HG03457 (cell line): ENCODE measurements around the gene FNDC7.
"Not testable (repeated sequence)": the region's sequence is repeated elsewhere in the genome, so short reads cannot be mapped to it uniquely, and the experiment has no call there.

Experiments
- ATAC-seq: cut with Tn5 transposase; IDR thresholded peaks from one replicate; pipeline ENCODE4 v1.9.1; 2021; ENCODE audit warnings: moderate number of reproducible peaks; ENCODE audit not compliant: unreplicated experiment

The FNDC7 gene

DNA sequence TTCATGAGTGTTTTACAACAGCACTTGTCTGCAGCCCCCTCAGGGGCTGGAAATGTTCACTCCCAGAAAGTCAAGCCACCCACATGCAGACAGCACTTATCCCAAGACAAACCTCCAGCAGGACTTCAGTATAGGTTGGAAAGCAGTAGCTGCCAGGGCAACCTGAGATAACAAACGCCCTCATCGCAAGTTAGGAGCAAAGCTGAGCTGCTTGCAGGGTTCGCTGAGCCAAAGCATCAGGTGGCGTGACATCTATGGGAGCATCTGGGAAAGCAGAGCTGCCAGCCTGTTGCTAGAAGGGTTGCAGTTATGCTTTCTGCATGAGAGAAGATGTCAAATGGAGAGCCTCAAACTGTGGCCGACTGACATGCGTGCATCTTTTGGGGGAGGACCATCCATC is 29.5 kb downstream of the FNDC7 start:
- no peak for ATAC-seq

DNA sequence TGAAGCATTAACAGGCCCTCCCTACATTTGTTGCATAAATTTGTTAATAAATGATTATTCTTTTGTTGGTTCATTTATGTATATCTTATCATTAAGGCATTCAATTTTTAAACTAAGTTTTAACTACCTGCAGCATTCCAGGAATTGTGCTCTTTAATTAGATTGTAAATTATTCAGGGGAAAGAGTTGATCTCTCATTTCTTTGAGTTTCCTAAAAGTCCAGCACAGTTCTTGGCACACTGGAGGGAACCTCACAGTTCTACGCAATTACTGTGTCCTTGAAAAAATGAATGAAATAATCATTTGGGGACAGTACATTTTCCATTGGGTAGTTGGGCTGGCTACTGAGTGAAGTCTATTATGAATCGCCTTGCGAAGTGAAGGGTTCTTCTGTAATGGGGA is 33.3 kb downstream of the FNDC7 start:
- ATAC-seq: no peak

DNA sequence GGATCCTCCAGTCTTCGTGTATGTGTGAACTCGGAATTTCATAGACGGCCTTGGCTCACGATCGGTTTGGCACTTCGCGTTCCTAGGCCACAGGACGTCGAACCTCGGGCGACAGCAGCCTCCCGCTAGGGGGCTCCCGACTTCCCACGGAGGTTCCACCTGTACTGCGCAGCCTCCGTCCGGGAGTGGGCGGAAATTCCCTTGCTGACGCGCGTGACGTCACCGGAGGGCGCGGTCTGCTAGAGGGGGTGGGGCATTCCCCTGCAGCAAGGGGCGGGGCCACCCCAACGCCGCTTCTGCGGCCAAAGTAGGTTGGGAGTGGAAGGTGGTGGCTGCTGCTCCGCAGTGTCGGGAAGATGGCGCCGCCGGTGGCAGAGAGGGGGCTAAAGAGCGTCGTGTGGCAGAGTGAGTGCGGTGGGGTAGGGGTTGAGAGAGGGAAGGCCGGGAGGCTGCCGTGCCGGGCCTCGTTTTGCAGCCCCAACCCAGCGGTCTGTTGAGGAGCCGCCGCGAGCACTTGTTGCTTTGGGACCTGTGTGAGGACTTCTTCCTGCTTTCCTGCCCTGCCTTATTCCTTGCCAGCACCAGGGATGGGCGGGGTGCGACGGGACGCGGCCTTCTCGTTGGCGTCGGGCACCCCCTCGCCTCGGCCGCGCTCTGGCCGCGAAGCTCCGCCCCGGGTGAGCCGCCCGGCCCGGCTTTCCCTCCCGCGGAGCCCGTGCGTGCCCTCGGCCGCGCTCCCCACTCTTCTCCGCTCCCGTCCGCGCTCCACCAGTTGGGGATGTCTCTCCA is 33.9 kb downstream of the FNDC7 start, which contains the start of gene STXBP3:
Gene STXBP3, plus strand, starts transcription at position 293 of the 789 bp plus-strand sequence. Its CDS starts 64 bp downstream, at position 357.
- ATAC-seq: peak; percentile 80

DNA sequence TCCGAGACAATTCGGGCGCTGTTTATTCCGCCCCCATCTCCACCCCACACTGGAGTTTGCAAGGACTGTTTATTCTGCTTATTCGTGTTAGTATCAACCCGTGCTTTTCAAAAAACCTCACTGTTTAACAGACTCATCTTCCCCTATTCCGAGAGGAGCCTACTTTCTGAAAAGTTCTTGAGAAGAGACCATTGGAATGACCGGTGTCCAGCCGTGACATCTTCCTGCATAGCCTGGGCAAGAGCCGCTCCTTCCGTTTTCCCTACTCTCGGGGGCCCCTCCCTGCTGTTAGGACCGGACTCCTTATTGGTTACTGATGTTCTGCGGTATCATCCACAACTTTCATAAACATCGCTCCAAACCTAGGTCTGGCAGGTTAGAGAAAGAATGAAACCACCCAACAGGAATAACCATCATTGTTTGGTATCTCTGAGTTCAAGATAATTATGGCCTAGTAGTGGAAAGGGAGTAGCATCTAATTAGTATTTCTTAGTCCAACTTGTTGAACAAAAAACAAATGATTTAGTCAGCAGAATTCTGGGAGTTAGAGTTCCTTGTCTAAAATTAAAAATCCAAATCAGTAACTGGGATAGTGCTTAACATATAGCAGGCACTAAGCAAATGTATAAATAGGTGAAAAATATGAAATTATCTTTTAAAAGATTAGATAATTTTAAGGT is 34.6 kb downstream of the FNDC7 start:
- peak; percentile 29 for ATAC-seq

DNA sequence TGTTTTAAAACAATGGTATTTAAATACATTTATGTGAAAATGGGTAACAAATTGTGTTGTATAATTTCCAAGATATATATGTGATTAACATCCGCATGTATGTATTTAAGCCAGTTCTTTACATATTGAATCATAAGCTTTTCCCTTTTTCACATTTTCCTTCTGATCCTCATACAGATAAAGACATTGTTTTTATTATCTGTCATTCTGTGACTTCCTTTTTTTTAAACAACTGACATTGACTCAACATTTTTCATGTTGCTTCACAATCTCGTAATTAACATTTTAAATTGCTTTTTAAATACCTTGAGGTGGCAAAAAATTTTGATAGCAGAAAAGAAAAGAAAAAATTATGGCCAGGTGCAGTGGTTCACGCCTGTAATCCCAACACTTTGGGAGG is 35.2 kb downstream of the FNDC7 start:
- no peak for ATAC-seq

DNA sequence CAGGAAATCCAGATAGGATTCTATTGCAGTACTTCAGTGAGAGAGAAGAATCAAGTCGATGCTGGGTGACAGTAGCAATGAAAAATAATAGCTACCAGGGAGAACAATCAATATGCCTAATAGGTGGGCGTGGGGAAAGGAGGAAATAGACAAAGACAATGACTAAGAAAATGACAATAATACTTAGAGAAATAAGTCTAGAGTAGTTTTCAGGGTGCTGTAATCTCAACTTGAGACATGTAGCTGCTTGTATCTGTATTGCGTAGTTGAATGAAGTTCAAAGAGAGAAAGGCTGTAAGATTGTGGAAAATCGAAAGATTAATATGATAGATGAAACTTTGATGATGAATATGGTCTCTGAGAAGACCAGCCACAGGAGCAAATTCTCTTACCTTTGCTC is 36.4 kb downstream of the FNDC7 start:
- ATAC-seq: no peak

DNA sequence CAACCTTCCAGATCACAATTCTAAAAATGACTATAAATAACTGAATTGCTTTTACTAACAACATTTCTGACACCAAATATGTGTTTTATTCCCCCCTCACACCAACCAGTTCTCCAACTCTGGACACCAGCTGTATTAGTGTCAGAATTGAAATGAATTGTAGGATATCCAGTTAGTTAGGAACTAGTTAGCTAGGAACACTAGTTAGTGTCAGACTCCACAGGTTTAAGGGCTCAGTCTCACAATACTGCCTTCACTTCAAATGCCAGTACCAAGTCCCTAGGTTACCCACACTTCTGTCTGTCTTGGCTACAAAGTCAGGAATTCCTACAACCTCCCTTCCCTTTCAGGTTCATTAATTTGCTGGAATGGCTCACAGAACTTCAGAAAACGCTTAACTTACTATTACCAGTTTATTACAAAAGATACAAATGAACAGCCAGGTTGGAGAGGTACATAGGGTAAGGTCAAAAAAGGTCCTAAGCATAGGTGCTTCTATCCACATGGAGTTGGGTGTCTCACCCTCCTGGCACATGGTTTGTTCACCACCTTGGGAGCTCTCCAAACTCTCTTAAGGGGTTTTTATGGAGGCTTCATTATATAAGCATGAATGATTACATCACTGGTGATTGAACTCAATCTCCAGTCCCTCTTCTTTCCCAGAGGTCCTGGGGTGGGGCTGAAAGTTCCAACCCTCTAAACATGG is 37.9 kb downstream of the FNDC7 start:
- no peak for ATAC-seq

DNA sequence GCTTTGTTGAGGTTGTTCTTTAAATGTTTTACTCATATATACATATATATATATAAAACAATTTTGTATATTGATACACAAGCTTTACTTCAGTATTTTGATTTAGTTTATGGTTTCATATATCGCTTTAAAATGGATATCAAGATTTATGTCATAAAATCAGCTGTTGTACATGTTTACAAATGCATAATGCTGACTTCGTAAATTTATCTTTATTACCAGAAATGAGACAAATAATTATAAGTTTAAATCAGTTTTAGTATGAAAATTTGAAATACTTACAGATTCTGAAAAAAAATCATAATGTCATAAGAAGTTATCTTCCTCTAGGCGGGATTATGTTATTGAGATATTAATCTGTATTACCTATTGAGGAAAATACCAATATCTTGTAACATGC is 40.7 kb downstream of the FNDC7 start:
- ATAC-seq: no peak

DNA sequence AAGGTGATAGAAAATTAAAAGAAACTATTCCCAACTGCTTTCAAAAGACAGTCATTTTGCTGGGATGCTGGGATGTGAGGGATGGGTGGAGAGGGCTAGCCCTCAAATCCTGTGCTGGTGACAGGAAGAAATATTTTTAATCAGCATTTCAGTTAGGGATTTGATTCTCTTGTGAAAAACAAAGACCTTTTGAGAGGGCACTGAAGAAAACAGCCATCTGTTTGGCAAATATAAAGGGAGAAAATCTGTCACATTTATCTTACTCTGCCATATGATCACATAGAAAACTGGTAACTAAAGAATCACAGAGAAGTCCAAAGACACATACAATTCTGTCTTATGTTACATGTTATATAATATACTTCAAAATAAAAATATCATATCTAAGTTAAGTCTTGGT is 46.1 kb downstream of the FNDC7 start:
- ATAC-seq: no peak

DNA sequence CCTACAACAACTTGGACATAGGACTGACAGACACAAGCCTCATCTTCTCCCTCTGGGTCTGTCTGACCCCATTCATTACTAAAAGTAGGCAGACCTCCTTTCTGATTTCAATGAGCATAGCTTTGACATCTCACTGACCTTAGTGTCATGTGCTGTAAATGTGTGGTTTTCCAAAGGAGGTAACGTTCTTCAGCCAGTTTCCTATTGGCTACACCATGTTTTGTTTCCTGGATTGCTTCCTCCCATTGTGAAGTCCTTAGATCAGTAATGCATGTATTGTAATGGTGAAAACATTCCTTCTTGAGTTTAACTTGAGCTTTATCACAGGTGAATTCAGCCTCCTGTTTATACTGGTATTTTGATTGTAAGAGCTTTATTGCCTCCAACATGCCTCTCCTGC is 54.4 kb downstream of the FNDC7 start:
- ATAC-seq: no peak

DNA sequence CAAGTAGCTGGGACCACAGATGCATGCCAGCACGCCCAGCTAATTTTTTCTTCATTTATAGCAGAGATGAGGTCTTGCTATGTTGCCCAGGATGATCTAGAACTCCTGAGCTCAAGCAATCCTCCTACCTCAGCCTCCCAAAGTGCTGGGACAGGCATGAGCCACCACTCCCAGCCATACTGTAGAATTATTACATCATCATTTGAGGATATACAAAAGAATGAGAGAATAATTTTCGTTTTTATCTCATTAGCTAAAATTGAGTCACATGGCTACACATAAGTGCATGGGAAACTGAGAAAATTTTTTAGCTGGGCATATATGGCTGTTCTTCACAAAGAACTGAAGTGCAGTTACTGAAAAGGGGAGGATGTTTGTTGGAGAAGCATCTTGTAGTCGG is 55.0 kb downstream of the FNDC7 start:
- ATAC-seq: no peak

DNA sequence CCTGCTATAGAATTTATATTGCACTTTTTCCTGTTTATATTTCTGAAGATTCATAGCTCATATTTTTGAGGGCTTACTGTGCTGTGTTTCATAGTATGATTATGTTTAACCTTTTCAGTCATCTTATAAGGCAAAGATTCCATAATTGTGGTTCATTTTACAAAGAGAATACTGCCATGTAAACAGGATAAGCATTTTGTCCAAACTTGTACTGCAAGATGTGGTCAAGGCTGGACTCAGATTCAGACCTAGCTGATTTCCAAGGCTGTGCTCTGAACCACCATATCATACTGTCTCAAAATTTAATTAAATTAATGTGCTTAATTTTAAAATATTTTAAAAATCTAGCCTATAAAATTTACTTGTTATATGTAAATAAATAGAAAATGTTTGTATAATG is 65.1 kb downstream of the FNDC7 start:
- no peak for ATAC-seq

DNA sequence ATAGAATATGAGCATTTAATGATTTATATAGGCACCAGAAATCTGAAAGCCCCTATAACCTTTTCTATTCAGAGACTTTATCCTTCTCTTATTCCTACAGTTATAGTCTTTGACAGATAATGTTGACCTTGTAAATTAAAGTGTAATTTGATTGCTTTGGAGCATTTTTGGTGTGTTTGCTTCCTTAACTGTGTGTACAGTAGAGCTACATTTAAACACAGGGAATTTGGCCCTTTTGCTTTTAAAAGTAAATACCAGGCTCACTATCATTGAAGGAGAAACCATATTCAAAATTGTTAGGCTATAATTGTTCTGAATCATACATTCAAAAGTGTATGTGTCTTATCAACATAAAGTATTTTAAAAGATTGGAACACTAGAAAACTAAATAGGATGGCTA is 66.7 kb downstream of the FNDC7 start:
- ATAC-seq: no peak

DNA sequence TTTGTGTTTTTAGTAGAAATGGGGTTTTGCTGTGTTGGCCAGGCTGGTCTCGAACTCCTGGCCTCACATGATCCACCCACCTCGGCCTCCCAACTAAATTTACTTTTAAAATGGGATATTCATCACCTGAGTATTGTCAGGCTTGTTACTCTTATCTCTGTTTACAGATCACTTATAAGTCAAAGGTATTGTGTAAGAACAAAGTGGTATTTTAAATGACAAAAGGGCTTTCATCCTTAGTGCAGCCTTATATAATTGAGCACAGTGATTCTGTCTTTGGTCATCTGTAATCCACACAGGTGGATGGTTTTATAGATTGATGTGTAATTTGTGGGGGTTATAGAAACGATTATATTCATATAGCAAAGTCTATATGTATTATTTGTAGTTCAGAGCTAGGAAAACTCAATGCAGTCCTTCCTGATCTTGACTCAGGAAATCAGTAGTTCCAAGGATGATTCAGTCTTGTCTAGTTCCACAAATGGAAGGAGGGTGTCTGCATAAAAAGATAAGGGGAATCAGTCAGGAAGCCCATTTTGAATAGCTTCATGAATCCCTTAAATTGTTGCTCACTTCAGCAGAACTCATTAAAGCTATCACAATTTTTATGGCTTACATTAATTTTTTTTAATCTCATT is 68.3 kb downstream of the FNDC7 start:
- no peak for ATAC-seq

DNA sequence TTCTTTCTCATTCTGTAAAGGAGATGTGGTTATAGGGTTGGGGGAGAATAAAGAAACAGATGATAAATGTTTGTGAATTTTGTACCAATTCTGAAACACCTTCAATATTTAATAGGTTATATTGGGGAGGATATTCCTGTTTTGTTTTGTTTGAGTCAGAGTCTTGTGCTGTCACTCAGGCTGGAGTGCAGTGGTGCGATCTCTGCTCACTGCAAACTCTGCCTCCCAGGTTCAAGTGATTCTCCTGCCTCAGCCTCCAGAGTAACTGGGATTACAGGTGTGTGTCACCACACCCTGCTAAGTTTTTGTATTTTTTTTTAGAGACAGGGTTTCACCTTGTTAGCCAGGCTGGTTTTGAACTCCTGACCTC is 68.9 kb downstream of the FNDC7 start:
- ATAC-seq: not testable (repeated sequence)

DNA sequence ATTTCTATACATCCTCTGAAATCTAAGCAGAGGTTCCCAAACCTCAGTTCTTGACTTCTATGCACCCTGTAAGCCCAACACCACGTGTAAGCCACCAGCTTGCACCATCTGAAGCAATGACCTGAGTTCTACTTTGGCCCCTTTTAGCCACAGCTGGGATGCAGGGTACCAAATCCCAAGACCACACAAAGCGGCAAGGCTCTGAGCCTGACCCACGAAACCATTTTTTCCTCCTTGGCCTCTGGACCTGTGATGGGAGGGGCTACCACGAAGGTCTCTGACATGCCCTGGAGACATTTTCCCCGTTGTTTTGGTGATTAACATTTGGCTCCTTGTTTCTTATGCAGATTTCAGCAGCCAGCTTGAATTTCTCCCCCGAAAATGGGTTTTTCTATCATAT is 72.6 kb downstream of the FNDC7 start:
- ATAC-seq: no peak

DNA sequence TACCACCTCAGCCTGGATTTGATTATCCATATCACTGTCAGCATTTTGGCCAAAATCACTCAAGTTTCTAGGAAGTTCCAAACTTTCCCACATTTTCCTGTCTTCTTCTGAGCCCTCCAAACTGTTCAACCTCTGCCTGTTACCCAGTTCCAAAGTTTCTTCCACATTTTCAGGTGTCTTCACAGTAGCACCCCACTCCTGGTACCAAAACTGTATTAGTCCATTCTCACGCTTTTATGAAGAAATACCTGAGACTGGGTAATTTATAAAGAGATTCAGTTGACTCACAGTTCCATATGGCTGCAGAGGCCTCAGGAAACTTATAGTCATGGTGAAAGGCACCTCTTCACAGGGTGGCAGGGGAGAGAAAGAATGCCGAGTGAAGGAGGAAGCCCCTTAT is 73.2 kb downstream of the FNDC7 start:
- ATAC-seq: no peak

DNA sequence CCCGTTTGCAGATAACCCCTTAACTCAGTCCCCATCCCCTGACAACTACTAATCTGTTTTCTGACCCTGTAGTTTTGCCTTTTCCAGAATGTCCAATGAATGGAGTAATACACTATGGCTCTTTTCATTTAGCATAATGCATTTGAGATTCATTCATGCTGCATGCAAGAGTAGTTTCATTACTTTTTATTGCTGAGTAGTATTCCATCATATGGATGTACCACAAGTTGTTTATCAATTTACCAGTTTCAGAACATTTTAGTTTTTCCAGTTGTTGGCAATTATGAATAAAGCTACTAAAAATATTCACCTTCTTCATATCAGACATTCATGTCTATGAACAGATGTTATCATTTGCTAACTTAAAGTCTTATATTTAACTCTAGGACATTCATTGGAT is 79.1 kb downstream of the FNDC7 start:
- no peak for ATAC-seq
